HG02884 (cell line): ENCODE measurements around the gene FBN2.

Experiments
- ATAC-seq: cut with Tn5 transposase; IDR thresholded peaks from one replicate; pipeline ENCODE4 v1.9.1; 2021; ENCODE audit warnings: mild to moderate bottlenecking, moderate library complexity; ENCODE audit not compliant: unreplicated experiment

The FBN2 gene

DNA sequence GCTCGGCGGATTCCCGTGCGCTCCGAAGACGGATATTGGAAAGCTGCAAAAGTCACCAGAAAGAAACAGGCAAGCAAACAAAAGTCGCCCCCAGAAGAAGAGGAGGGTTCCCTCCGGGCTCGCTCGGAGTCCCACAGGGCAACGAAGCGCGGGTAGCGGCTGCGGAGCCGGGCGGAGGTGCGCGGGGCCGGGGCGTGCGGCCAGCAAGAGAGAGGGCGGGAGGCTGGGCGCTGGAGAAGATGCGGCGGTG is at the start of gene FBN2:
TSS of gene FBN2 (minus strand) at position 246 of the 250 bp plus-strand sequence. CDS start 642 bp downstream, outside the sequence.
- no peak for ATAC-seq

- ATAC-seq = no peak
These were observed 49.2 kb upstream of the FBN2 start for GRCh38 chr5:128587275-128587674.

GRCh38 chr5:128586848-128587247 is 48.8 kb upstream of the FBN2 start:
- no peak for ATAC-seq

DNA sequence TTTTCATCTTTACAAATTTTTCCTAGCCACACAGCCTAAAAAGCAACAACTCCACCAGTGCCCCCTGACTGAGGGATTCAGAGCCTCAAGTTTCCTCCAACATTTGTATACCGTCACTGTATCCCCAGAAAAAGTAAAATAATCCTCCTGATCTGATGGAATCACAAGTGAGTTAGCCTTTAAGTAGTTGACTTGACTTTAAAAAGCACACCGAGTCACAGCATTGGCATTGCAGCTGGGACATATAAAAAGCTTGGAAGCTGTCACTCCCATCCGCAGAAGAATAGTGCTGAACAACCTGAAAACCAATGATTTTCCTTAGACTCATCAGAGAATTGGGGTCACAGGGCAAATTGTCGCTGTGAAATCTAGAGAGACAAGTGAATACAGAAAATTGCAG is 41.6 kb upstream of the FBN2 start:
- no peak for ATAC-seq

DNA sequence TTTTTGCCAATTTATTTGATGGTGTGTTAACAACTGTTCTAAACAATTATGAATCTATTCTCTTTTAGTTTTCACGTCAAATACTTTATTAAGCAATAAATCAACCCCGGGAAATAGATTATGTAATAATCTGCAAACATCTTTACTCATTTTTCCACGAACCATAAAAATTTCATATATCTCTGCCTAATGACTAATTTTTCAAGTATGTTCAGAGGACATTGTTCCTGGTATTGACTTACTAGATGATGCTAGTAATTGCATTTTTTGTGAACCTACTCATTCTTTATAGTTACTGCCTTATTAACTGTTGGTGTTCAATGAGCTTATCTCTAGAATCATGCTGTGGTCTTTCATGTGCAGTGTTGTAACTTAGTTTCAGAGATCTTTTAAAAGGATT is 41.0 kb upstream of the FBN2 start:
- ATAC-seq = no peak

DNA sequence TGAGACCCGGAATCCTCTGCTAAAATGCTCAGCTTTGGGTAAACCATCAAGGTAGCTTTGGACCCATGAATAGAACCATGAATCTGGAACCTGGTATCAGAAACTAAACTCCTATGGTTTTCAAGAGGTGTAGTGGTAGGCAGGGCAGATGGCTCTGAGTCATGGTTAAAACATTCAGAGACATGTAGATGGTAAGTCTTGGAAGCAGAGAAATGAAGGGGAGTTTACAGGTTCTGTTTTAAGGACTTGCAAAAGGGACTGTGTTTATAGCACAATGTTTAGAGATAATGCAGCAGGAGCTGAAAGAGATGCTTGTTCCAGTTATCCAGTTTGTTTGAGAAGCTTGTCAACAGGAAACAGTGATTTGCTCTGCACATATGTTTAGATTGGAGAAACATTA is 36.0 kb upstream of the FBN2 start:
- no peak for ATAC-seq

DNA sequence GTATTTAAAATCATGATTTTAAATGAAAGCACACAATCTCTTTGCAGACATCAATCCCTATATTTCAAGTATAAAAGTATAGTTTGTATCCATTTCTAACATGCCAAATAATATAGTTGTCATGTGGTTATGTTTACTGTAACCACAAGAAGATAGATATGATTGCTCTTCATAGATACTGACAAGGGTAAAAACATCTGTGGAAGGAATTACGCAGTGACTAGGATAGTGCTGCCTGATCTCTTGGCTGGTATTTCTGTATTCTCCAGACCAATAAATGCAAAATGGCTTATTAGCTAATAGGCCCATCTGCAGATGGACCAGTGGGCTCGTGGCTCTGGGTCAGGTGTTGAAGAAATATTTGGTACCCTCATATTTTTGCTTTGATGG is 34.9 kb upstream of the FBN2 start:
- ATAC-seq = no peak

GRCh38 chr5:128572051-128572929 is 34.2 kb upstream of the FBN2 start:
- no peak for ATAC-seq

DNA sequence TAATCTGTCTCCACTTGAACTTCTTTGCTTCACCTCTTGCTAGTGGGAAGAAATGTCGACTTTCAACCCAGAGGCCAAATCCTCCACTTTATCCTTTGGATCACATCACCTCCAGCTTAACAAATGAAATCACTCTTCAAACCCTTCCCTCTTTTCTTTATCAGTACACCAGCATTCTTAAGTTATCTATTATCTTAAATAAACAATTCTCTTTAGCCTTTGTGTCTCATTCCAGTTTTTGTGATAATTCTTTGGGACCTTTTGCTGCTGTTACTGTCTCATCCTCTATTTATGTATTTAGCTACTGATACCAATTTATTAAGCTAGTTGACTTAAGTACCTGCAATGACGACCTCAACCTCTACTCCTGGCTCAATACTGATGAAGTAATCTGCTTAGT is 28.1 kb upstream of the FBN2 start:
- no peak for ATAC-seq

DNA sequence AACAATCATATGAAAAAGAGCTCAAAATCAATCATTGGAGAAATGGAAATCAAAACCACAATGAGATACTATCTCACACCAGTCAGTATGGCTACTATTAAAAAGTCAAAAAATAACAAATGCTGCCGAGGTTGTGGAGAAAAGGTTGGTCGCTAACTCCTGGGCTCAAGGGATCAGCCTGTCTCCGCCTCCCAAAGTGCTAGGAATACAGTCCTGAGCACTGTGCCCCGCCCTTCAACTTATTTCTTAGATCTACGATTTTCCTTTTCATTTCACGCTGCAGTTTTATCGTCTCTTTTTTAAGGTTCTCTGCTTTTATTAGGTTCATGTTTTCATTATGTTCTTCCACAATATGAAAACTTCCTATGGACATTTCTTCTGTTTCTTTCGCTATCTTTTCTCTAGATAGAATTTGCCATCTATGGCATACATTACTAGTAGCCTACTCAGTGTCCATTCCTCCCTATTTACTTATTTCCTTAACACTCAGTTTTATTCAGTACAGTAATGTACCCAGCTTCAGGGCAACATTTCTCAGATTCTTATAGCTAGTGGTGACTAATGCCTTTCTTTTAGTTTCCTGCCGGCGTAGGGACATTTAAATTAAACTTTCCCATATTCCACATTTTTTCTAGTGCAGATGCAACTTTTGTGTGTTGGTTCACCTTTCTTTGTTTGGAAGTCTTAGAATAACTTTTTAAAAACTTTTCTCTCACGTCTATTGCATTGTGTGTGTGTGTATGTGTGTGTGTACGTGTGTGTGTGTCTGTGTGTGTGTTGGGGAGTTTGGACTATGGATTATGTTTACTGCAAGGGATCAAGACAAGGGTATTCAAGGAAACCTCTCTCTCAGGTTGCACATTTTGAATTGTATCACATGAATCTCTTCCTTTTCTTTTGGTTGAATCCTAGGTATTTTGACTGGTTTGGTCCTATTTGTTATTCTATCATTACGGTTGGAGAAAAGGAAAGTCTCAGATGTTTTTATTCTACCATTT is 21.6 kb upstream of the FBN2 start:
- no peak for ATAC-seq

DNA sequence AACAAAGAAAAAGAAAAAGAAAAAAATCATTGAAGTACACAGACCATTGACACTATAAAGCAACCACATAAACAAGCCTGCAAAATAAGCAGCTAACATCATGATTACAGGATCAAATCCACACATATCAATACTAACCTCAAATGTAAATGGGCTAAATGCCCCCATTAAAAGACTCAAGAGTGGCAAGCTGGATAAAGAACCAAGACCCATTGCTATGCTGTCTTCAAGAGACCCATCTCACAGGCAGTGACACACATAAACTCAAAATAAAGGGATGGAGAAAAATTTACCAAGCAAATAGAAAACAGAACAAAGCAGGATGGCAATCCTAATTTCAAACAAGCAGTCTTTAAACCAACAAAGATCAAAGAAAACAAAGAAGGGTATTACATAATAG is 15.7 kb upstream of the FBN2 start:
- no peak for ATAC-seq

DNA sequence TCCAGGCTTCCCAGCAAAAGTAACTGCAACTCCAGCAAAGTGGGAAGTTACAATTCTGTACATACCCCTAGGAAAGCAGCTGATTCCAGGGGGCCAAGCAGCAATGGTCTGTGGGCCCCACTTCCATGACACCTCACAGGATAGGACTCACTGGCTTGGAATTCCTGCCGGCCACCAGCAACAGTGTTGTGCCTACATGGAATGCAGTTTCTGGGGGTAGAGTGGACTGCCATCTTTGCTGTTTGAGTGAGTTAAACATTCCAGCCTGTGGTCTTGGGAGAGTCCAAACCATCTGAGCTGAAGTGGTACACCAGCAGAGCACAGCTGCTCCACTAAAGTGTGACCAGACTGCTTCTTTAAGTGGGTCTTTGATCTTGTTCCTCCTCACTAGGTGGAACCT is 13.4 kb upstream of the FBN2 start:
- ATAC-seq = no peak

DNA sequence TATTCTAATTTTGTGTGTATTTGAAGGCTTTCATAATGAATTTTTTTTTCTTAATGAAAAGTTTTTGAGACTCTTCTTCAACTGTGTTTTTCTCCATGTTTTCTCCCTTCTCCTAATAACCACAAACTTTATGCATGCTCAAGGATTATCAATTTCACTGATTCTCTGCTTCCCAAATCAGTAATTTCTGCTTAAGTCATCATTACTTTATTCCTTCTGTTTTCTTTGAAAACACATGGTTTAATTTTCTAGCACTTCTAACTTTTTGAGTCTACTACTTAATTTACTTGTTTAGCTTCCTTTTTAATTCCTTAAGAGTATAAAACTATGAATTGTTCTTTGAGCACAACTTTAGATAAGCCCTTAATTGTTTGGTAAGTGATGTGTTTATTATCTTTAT is 11.5 kb upstream of the FBN2 start:
- ATAC-seq = no peak

- no peak for ATAC-seq
These were observed 8.7 kb upstream of the FBN2 start for GRCh38 chr5:128546658-128547281.

DNA sequence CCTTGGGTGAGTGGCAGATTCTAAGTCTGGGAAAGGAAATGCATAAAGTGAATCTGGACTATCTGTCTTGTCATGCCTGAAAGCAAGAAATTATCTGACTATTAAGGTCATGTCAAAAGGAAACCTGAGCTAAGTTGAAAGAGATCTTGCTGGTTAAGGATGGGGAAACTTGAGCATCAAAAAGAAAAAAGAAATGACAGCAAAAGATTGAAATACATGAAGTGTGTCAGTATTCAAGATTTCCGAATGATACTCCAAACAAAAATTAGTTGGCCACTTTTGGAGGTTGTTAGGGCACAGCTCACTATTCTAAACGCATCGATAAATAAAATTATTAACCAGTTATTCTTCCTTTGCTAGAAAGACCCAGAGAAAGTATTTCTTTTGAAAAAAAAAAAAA is 3.3 kb upstream of the FBN2 start:
- ATAC-seq = no peak

DNA sequence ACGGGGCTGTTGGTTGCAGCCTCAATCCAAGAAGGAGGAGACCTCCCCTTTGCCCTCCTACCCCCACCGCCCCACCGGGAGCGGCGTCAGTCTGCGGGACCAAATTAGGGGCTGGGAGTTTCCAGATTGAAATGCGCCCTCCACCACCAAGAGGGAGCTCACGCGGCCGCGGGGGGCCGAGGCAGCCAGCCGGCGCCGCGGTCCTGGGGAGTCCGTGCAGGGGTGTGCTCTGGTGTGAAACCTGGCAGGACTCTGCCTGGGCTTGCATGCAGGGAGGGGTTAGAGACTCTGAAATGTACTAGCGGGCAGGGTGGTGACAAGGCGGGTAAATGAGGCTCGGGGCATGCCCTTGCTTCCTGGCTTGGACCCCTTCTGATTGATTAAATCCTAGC is 989 bp upstream of the FBN2 start:
- ATAC-seq = no peak

- ATAC-seq = no peak
These were observed 399 bp upstream of the FBN2 start for GRCh38 chr5:128538250-128539037.

DNA sequence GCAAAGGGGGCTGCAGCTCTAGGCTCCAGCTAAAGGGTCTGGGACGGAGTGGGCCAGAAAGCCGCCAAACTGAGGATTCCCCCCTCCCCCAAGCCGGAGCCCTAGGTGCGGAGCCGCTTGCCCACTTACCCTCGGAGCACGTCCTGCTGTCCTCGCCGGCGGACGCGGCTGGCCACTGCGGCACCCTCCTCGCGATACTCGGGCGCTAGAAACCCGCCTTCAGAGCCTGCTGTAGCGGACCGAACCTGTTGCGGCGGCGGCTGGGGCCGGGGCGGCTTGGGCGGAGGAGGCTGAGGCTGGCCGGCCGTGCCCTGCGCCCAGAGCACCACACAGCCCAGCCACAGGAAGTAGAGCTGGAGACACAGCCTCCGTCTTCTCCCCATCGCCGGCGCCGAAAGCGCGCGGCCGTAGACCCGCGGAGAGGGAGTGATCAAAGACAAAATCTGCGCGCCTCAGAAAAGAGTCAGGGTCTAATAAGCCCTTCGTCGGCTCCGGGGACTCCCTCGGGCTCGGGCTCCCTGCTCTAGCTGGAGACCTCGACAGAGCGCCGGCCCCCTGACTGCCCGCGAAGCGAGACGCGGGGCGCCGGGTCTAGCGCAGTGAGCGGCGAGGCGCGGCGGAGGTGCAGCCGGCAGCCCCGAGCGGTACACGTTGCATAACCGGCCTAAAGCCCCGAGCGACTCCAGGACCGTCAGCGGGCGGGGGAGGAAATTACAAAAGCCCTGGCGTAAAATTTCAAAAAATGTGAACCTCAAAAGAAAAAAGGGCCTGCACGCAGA is 635 bp downstream of the FBN2 start:
- no peak for ATAC-seq

GRCh38 chr5:128536254-128537220 is 1.5 kb downstream of the FBN2 start:
- ATAC-seq = no peak
